AG08396 (cell line): Measurements from ENCODE around the gene GMDS.

Experiments used
- DNase-seq: peaks from one replicate; pipeline ENCODE4 v3.0.0; 2012; ENCODE audit warnings: low spot score, mixed read lengths

Gene GMDS

DNA sequence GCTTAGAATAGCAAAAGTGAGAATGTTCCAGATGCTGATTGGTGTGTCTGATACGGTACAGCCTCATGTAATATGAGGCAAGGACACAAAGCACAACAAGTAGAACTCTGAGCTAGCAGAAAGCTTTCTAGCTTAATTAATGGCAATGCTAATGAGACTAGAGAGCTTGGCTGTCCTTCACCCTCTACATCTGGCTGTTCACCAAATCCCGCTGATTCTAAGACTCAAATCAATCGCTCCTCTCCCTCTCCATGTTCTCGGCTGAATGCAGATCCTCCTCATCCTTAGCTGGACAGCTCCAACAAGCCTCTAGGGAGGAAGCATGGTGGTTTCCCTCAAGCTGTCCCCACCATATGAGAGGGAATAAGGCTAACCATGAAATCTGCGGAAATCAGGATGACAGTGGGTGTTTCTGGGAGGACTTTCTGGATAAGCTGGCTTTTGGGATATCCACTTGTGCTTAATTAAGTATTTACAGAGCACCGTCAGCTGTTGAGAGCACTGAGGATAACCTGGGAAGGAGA lies 506.8 kb downstream of the GMDS start:
- no peak for DNase-seq

DNA sequence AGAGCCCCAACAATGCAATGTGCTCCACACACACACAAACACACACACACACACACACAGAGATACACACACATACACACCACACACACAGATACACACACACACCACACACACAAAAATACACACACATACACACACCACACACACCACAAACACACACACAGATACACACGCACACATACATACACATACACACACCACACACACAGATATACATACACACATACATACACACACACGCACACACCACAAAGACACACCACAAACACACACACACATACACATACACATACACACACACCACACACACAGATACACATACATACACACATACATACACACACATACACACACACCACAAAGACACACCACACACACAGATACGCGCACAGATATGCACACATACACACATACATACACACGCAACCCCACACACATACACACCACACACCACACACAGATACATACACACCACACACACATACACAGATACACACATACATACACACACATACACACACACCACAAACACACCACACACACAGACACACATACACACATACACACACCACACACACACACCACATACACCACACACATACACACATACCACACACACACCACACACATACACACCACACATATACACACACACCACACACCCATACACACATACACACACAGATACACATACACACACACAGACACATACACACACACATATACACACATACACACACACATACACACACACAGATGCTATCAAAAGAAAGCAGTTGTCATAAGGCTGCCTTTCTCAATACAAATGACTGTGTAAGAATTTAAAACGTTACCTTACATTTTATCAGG lies 507.7 kb downstream of the GMDS start:
- DNase-seq = no peak

DNA sequence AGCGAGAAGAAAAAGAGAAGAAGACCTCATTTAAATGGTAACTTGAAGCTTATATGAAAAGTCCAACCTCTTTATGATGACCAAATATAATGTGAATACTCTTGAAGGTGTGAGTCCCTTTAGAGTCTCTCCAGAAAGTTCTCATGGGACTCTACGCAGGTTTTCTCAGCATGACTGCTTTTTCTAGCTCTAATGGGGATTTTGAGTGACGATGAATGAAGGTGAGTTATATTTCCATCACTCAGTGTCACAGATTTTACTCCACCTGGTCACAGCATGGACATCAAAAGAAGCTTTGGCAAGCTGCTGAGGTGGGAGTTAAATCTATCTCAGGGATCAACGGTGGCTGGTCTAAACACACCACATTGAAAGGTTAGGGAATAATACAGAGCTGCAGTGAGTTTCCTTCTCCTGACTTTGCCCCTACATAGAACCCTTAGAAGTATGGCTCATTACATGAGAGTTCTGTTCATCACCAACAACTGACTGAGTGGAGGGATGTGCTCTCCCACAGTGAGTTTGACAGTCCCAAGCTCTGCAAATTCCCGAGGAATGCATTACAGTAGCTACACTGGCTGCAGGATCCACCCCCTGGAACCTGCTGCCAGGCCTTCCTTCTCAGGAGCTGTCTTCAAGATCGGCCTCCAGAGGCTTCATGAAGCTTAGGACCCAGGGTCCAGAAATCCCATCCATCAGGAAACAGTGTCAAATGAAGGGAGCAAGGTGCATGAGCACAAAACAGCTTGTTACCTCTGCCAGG lies 508.9 kb downstream of the GMDS start:
- DNase-seq = no peak

DNA sequence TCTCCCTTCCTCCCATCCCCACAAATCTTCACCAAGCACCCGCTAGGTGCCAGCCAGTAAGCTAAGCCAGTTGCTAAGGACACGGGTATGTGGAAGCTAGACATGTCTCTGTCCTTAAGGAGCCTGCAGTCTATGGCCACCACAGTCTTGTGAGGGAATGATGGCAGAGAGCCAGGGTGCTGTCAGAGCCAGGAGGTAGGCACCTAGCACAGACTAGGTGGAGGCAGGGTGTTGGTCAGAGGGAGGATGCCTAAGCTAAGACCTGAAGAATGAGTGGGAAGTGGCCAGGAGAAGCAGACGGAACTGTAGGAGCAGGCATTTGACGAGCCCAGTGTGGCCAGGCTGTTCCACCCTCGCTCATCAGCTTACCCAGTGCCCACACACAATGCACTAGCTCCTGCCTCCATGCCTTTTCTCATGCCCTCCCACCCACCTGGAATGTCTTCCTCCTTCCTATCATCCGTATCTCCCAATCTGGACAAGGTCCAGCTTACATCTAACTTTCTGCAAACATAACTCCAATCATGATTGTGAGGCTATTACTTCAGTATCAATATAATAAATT lies 510.1 kb downstream of the GMDS start:
- DNase-seq = no peak

DNA sequence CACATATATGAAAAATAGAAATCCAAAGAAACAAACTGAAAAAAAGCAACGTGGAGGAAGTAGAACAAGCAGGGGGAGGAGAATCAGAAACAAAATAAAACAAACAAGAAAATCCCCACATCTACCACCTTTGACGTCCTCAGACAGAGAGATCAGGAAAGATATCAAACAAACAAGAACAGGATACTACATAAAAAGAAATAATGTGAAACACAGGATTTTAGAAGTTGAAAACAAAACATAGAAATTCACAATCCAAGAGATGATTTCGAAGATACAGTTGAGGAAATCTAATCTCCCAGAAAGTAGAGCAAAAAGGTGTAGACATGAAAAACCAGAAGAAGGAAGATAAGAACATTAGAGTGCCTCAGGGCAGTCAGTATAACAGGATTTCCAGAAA lies 514.5 kb downstream of the GMDS start:
- DNase-seq = no peak

DNA sequence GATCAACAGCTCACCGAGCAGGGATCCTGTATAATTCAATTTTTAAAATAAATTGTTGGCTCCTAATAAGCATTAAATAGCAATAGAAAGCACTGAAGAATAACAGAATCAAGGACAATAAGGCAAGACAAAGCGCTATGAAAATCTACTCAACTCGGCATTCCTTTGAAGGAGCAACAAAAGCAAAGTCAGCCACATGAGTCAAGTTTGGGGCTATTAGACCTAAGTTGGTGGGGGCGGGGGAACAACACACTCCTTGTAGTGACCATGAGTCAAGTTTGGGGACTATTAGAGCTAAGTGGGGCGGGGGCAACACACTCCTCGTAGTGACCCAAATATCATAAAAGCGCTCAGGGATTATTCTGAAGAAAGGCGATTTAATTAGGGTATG lies 515.7 kb downstream of the GMDS start:
- no peak for DNase-seq

DNA sequence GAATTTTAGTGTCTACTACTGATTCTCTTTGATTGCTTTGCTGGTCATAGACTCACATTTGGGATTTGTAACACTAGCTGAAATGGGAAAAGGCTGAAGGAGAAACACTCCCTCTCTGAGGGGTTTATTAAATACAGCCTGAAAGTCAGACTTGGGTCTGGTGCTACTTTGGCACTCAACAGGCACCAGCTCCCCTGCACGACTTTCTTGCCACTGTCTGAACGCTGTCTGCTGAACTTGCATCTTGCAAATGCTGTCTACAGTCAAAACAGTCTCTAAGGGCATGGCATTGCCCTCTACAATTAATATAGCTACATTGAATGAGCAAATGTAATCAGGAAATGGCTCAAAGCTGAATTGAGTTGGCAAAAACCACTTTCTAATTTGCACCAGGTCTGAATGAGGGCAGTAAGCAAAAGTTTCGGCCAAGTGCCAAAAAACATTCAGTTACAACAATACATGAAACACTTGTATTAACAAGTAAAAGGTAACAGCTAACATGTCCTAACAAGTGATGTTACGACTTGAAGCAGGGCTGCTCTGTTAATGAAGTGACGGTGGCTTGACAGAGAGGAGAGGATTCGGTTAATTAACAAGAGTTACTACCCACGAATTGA lies 516.2 kb downstream of the GMDS start:
- DNase-seq = no peak

DNA sequence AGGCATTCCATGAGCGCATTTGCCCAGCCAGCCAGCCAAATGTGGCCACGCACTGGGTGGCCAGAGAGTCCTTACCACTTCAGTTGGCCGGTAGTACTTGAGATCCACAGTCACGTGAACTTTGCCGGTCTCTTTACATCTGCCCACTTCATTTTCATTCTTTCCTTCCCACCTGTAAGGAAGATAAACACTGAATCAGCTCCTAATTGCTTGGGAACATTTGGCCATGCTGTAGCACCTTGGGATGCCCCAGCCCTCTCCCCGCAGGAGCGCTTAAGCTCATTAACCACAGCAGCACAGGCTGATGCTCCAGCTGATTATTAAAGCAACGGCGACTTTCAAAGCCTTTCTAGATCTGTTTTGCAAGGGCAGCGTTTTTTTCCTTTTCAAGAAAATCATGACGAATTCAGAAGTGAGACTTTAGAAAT lies 519.0 kb downstream of the GMDS start:
- no peak for DNase-seq

DNA sequence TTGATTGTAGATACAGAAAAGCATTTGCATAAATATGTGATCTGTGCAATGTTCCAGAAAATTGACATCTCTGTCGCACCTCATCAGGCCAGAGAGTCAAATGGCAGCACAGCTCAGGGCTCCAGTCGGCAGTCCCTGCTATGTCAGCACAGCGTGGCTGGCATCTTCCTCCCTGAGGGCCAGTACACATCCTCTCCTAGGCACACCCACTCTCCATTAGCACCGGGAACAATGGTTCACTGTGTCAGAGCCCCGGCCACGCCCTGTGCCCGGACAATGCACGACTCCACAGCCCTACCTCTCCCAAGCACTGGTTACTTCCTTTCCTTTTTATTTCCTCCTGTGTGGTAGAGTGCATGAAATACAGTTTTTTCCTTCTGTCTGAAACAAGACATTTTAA lies 520.8 kb downstream of the GMDS start:
- no peak for DNase-seq

DNA sequence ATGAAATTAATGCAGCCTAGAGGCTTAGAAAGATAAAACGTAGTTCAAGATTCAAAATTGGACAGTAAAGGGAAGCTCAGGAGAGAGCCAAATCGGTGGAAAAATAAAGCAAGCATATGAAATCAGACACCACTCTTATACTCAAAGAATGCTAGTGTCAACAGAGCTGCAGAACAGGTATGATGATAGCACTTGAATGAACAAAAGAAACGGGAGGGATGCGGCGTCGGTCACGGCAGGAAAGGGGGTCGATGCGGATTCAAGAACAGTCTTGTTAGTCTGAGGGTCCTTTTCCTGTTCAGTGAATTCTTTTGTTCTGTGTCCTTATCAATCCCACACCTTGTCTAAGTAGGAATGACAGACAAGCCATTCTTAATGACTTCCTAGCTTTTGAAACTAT lies 521.3 kb downstream of the GMDS start:
- DNase-seq = no peak

DNA sequence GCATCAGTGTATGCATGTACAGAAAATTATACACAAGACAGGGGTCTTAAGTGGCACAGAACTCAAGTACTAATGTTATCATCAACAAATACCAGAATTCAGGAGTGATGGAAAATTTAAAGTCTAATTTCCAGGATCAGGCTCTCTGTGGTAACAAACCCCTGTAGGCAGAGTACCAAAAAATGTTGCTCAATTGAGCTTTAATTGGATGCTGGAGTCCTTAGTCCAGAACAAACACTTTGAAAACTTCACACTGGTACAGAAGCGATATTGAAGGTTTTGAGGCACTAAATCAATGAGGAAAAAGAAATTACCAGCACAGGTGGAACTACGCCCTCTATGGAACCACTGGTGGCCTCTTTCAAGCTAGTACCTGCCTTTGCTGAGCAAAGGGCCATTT lies 522.6 kb downstream of the GMDS start:
- DNase-seq = no peak

DNA sequence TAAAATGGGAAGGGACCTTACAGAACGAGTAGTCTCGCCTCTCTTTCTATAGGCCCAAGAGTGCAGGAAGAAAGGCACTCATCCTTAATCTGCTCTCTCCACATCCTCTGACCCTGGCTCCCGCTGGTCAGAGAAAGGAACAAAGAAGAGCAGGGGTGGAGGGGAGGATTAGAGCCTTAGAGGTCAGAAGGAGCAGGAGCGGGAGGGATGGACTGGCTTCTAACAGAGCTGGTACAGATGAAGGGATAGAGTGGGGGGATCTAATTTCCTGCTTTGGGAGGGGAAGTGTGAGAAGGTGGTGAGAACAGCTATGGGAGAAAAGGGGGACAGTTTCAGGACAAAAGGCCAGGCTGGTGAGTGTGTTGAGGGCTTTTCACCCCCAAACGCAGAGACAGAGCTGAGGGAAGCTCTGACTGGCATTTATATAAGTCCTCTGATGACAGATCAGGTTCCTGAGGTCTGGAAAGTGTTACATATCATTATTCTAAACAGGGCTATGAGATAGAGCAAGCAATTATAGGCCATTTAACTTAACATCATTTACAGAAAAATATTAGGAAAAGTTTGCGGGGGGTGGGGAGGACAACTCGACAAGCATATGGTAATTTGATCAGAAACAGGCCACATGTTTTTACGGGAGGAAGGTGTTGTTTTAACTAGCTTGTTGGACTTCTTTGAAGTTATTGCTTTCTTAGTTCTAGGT lies 524.6 kb downstream of the GMDS start:
- no peak for DNase-seq

DNA sequence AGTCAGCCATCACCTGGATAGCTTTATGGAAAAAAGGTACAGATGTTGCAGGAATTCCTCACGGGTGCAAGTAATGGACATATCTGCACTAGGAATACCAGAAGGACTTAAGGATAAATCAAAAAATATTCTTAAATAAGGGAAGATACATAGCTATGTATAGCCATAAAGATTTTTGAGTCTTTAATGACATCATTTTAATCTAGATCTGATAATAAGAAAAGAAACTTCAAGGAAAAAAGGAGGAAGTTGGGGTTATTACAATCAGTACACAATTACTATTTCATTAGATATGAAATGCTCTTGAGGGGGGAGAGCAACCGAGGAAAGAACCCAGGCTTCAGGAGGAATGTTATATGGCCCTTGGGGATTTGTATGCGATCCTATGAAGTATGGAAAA lies 525.5 kb downstream of the GMDS start:
- DNase-seq = no peak

DNA sequence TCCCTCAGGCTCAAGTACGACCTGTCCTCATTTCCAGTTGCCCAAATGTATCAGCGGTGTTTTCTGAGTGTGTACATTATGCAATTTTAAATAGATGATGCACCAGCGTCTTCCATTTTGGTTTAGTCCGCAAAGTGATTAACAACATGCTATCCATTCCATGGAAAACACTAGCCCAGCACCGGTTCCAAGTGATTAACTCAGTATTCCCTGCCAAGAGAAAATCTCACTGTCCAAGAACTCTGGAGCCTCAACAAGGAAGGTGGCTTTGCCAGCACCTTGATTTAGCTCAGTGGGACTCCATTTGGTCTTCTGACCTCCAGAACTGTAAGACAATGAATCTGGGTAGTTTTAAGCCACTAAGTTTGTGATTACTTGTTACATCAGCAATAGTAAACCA lies 528.5 kb downstream of the GMDS start:
- DNase-seq = no peak

DNA sequence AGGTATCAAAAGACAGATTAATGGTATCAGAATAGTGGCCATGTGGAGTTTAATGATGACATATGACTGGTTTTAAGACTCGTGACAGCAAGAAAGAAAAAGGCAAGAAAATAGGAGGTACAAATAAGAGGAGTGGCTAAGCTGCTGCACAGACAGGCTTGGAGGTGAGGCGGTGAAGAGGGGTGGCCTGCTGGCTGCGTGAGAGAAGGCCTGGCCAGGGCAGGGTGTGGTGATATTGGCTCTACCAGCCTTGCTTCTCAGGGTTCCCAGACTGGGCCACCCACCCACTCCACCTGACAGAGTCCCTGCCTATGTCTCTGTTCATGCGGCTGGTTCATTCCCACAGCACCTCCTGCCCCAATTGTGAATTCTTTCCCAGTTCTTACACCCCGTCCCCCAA lies 529.0 kb downstream of the GMDS start:
- no peak for DNase-seq

DNA sequence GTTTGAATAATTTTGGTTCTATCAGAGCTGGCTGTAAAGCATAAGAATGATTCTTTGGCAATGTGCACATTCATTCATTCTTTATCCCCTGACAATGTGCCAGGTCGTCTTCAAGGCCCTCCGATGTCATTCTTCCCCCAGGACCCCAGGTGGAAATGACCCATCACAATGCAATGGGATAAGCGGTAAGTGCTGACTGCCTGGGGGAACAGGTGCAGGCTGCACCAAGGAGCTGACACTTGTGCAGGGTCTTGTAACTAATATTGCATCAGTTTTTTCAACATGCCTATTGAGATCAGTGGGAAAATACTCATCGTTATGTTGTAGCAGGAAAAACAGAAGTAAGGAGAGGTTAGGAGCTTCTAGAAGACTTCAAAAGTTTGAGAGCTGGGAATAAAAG lies 530.1 kb downstream of the GMDS start:
- DNase-seq = no peak

DNA sequence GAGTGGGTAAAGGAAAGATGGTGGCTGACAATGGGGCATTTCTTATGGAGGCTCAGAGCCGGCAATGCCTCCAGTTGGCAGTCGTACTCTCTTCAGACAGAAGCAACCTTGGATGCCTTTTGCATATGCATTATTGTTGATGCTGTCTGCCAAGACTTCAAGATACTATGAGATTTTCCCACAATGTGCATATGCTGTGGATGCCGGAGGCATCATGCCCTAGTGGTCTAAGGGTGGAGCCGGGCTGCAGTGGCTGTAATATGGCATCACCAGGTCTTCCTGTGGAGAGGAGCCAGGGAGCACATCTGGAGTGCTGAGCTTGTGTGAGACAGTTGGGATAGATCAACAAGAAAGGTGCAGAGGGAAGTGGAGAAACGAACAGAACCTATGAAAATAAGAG lies 530.8 kb downstream of the GMDS start:
- DNase-seq = no peak

DNA sequence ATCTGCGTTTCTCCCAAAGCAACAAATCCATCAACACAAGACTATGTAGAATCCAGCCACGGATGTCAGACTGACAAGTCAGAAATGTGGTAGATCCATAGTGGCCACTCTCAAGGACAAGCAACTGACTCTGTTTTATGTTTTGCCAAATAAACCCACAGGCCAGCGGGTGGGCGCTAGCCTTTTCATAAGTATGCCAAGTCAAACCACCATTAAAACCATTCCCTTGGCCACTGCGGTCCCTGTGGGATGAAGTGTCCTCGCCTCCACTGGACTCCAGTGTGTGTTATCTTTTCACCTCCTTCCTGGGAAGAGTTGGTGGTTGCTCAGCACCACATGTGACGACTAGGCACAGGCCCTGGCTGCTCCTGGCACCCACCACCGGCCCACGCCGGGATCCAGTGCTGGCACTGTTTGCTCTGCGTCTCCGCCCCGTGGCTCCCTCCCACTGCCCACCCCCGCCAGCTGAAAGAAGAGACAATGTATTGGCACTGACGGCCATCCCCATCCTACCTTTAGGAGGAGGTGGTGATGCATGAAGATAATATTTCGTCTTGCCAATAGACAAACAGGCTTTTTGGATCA lies 532.3 kb downstream of the GMDS start:
- no peak for DNase-seq

DNA sequence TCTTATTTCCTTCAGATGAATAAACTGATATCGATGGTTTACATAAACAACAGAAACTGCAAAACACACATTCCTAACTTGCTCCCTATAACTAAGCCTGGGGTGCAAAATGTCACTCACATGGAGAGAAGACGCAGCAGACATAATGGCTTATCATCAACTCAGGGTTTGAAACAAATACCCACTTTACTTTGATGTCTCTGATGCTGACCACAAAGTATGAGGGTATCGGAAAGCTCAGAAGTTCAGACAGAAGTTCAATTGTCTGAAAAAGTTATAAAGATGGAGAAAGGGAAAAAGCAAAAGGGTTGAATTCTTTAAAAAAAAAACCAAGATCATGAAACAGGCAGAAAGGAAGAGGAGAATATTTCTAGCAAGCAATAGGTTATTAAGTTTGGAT lies 533.0 kb downstream of the GMDS start:
- no peak for DNase-seq

DNA sequence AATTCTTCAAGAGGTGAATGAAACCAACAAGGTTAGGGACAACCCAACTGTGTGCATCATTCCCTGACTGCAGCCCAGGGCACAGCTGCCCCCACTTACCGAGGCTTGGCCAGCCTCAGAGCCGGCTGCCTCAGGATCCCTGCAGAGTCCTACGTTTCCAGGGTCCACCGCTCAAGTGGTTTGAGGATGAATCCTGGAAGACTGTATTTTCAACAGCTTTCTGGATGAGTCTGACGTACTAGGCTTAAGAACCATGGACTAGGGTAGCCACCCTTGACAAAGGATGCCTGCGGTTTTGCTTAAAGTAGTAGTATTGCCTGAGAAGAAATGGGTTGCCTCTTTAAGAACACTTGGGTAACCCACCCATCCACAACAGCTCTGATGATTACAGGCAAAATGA lies 534.3 kb downstream of the GMDS start:
- DNase-seq = no peak

DNA sequence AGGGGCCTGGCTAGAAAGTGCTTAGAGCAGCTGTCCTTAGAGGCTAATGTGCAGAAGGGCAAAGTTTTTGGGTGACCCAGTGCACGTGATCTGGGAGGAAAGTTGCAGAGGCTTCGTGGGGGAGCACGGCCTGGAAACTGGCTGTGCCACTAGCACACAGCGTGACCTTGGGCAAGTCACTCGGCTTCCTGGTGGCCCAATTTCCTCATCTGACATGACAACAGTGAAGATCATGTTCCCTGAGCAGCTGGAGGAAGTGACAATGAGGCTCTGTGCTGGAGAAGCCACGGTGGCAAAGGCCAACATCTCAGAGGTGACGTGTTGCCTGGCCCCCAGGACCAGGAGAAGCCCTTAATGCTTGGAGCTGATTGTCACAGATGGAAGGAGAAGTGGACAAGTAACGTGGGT lies 536.2 kb downstream of the GMDS start:
- no peak for DNase-seq

DNA sequence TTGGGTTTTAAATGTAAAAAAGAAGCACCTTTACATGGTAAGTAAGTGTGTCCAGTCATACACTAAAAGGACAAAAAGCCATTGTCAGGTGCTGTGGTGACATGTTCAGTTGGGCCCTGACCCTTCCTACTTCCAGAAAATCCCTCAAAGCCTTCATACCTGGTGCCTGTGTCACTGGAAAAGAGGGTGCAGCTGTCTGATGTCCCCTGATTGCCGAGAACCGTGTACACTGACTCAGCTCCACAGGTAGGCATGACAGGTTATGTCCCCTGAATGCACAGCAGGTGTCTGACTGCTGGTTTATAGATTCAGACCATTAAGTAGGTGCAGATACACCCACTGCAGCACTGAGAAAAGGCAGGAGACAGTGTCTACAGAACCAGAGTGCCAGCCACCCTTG lies 536.6 kb downstream of the GMDS start:
- DNase-seq = no peak
